Breast epithelium (tissue), 3 donors: Measurements from ENCODE around the gene TFF3.

Experiments used
- POLR2A ChIP-seq: fragments of 450-650 bp; IDR thresholded peaks from one replicate; pipeline ENCODE4 v1.6.1; 2016; ENCODE audit warnings: antibody characterized with exemption, mild to moderate bottlenecking, moderate library complexity
- POLR2AphosphoS5 ChIP-seq, 3 donors: sonication (generic); formaldehyde crosslinking; IDR thresholded peaks; one replicate each; pipeline ENCODE4 v1.6.1; 2017; ENCODE audit warnings: antibody characterized with exemption in 3 of 3
- TF ChIP-seq, protein P1 (sequence below), 3 donors: fragments of 450-650 bp; IDR thresholded peaks; one replicate each; pipeline ENCODE4 v1.5.1; 2016 to 2017; ENCODE audit warnings: antibody characterized with exemption in 3 of 3, mild to moderate bottlenecking in 3 of 3, moderate library complexity in 3 of 3

DNA sequence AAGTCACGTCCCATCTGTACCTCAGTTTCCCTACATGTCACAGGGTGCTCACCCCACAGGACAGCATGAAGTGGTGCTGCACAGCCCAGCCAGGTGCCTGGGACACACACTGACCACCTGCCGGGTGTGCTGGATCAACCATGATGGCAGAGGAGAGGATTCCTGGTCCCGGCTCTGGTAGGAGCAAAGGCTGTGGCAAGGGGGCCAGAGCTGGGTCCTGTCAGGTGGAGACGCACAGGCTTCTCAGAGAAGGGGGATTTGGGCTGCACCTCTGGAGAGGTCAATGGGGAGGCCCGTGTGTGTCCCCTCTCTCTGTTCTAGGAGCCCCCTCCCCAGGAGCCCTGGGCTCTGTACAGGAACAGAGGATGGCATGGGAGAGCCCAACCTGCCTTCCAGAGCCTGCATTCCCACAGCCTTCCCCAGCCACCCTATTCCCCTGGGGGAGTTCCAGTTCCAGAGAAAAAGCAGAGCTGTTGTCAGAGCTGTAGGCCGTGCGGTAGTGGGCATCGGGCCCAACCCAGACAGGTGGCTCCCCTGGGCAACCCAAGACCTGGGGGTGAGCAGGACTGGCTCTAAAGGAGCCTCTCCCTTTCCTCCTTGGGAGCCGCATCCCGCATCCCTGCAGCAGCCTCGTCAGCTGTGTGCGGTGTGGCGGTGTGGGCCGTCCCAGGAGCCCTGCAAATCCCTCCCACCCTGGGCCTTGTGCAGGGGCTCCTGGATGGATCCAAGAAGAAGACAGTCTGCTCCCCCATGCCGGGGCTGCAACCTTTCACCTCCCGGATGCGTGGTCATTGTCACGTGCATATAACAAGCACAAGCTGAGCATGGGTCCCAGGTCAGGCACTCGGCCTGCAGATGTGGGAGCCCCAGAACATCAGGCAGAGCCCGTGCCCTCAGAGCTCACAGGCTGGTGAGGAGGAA, 2.9 kb upstream of the TFF3 start:
- TF ChIP-seq, protein P1, sequence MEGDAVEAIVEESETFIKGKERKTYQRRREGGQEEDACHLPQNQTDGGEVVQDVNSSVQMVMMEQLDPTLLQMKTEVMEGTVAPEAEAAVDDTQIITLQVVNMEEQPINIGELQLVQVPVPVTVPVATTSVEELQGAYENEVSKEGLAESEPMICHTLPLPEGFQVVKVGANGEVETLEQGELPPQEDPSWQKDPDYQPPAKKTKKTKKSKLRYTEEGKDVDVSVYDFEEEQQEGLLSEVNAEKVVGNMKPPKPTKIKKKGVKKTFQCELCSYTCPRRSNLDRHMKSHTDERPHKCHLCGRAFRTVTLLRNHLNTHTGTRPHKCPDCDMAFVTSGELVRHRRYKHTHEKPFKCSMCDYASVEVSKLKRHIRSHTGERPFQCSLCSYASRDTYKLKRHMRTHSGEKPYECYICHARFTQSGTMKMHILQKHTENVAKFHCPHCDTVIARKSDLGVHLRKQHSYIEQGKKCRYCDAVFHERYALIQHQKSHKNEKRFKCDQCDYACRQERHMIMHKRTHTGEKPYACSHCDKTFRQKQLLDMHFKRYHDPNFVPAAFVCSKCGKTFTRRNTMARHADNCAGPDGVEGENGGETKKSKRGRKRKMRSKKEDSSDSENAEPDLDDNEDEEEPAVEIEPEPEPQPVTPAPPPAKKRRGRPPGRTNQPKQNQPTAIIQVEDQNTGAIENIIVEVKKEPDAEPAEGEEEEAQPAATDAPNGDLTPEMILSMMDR (IDR thresholded peaks at IDR 0.05), result no peak
- no peak for TF ChIP-seq POLR2A
- no peak for TF ChIP-seq POLR2AphosphoS5 (IDR thresholded peaks at IDR 0.05)
